C4-2B (cell line): ENCODE results near the gene SERPINA6.

ENCODE experiments used
- ZFX ChIP-seq: fragments of 450-650 bp; IDR thresholded peaks from 2 replicates; pipeline ENCODE4 v1.6.1; 2017
- TF ChIP-seq, protein P1 (sequence below): fragments of 450-650 bp; conservative IDR thresholded peaks from 2 replicates; pipeline ENCODE4 v1.5.1; 2017; ENCODE audit warnings: mild to moderate bottlenecking

DNA sequence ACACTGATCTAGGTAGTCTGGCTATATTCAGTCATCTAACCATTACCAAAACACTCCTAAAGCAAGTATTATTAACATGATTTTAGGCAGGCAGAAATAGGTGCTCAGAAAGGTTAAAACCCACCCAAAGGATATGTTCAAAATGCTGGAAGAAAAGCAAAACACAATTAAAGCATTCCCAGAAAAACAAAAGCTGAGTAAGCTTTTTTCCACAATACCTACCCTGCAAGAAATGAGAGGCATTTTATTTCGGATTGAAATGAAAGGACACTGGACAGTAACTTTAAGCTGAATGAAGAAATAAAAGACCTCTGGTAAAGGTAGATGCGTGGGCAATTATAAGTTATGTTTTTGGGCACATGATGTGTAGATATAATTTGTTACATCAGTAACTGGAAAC, 8.2 kb downstream of the SERPINA6 start:
- TF ChIP-seq, protein P1, sequence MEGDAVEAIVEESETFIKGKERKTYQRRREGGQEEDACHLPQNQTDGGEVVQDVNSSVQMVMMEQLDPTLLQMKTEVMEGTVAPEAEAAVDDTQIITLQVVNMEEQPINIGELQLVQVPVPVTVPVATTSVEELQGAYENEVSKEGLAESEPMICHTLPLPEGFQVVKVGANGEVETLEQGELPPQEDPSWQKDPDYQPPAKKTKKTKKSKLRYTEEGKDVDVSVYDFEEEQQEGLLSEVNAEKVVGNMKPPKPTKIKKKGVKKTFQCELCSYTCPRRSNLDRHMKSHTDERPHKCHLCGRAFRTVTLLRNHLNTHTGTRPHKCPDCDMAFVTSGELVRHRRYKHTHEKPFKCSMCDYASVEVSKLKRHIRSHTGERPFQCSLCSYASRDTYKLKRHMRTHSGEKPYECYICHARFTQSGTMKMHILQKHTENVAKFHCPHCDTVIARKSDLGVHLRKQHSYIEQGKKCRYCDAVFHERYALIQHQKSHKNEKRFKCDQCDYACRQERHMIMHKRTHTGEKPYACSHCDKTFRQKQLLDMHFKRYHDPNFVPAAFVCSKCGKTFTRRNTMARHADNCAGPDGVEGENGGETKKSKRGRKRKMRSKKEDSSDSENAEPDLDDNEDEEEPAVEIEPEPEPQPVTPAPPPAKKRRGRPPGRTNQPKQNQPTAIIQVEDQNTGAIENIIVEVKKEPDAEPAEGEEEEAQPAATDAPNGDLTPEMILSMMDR = no peak
- no peak for TF ChIP-seq ZFX
